Upper lobe of left lung (tissue), 4 donors: ENCODE data around the gene GPR143.

Experiments used
- EP300 ChIP-seq, 4 donors: sonication (generic); formaldehyde crosslinking; IDR thresholded peaks; one replicate each; pipeline ENCODE4 v1.5.1; 2017; ENCODE audit warnings: antibody characterized with exemption in 4 of 4, control low read depth in 2 of 4
- TF ChIP-seq, protein P1 (sequence below), 6 experiments: fragments of 450-650 bp in 4 of 6; fragments of 200-600 bp in 2 of 6; sonication (generic) in 2 of 6; IDR thresholded peaks; one replicate each; pipeline ENCODE4 v1.5.1; 2016 to 2019; ENCODE audit warnings: antibody characterized with exemption in 6 of 6

DNA sequence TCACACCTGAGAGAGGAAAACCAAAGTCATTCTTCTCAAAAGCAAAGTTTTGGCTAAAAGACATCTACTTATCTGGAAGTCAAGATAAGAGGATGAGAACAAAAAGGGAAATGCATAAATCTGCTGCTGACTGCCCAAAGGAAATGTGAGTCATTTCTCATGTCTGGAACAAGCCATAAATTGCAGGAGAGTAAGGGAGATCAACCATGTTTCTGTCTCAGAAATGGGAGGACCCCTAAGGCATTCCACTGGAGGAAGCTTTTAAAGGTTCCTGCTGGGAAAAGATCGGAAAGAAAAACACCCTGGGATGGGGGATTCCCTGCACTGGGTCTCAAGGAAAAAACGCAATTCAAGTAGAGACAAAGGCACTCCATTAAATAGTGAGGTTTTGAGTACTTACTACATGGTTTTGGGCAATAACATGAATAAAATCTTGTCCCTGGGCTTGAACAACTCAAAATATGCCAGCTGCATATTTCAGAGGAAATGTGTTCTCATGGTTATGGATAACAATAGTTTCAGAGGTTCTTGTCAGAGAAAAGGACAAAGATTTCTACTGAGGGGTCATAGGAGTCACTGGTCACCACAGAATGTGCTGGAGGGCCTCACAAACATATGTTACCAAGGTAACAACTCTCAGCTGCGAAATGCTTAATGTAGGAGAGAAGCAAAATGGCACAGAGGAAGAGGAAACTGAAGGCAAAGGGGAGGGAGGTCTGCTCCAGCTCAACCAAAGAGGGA lies 19.3 kb downstream of the GPR143 start:
- TF ChIP-seq EP300 (IDR thresholded peaks at IDR 0.05): no peak
- TF ChIP-seq, protein P1, sequence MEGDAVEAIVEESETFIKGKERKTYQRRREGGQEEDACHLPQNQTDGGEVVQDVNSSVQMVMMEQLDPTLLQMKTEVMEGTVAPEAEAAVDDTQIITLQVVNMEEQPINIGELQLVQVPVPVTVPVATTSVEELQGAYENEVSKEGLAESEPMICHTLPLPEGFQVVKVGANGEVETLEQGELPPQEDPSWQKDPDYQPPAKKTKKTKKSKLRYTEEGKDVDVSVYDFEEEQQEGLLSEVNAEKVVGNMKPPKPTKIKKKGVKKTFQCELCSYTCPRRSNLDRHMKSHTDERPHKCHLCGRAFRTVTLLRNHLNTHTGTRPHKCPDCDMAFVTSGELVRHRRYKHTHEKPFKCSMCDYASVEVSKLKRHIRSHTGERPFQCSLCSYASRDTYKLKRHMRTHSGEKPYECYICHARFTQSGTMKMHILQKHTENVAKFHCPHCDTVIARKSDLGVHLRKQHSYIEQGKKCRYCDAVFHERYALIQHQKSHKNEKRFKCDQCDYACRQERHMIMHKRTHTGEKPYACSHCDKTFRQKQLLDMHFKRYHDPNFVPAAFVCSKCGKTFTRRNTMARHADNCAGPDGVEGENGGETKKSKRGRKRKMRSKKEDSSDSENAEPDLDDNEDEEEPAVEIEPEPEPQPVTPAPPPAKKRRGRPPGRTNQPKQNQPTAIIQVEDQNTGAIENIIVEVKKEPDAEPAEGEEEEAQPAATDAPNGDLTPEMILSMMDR (IDR thresholded peaks at IDR 0.05): no peak
